ENCODE measurements around the gene SLC25A13.

DNA sequence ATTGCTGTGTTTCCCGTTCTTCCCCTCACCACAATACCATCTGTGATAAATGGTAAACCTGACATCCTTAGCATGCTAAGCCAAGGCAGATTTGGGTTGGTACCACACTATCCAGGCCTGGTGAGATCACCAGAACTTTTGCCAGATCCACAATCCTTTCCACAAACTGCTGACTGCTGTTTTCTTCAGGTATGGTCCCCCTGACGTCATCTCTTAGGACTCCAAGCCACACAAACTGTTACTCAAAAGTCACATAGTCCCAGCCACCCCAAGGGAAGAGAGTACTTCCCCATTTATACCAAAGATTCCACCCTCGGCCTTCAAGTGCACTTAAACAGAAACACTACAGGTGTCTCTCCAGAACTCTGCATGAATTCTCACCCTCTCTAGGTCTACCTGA is 34.8 kb downstream of the SLC25A13 start:
- TF ChIP-seq, protein P1, sequence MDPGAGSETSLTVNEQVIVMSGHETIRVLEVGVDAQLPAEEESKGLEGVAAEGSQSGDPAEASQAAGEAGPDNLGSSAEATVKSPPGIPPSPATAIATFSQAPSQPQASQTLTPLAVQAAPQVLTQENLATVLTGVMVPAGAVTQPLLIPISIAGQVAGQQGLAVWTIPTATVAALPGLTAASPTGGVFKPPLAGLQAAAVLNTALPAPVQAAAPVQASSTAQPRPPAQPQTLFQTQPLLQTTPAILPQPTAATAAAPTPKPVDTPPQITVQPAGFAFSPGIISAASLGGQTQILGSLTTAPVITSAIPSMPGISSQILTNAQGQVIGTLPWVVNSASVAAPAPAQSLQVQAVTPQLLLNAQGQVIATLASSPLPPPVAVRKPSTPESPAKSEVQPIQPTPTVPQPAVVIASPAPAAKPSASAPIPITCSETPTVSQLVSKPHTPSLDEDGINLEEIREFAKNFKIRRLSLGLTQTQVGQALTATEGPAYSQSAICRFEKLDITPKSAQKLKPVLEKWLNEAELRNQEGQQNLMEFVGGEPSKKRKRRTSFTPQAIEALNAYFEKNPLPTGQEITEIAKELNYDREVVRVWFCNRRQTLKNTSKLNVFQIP (CRISPR knock-in tag; IDR thresholded peaks at IDR 0.05; ENCODE audit: borderline replicate concordance, low read depth), result no peak
- TF ChIP-seq ZFP30 (CRISPR knock-in tag; IDR thresholded peaks at IDR 0.05) (no peak), ZFP3 (CRISPR knock-in tag; IDR thresholded peaks at IDR 0.05) (no peak), ARNTL (CRISPR knock-in tag; IDR thresholded peaks at IDR 0.05; ENCODE audit: borderline replicate concordance, low read depth) (no peak), ZC3H10 (CRISPR knock-in tag; IDR thresholded peaks at IDR 0.05) (no peak), OSR1 (CRISPR knock-in tag; IDR thresholded peaks at IDR 0.05) (no peak), CSDC2 (CRISPR knock-in tag; IDR thresholded peaks at IDR 0.05) (no peak), PATZ1 (CRISPR knock-in tag; IDR thresholded peaks at IDR 0.05; ENCODE audit: borderline replicate concordance) (no peak), TSHZ2 (CRISPR knock-in tag; IDR thresholded peaks at IDR 0.05) (no peak), ISL1 (CRISPR knock-in tag; IDR thresholded peaks at IDR 0.05) (no peak)
- TF ChIP-seq, protein P2, sequence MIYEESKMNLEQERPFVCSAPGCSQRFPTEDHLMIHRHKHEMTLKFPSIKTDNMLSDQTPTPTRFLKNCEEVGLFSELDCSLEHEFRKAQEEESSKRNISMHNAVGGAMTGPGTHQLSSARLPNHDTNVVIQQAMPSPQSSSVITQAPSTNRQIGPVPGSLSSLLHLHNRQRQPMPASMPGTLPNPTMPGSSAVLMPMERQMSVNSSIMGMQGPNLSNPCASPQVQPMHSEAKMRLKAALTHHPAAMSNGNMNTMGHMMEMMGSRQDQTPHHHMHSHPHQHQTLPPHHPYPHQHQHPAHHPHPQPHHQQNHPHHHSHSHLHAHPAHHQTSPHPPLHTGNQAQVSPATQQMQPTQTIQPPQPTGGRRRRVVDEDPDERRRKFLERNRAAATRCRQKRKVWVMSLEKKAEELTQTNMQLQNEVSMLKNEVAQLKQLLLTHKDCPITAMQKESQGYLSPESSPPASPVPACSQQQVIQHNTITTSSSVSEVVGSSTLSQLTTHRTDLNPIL (CRISPR knock-in tag; IDR thresholded peaks at IDR 0.05; ENCODE audit: low read depth), result no peak

All from SK-N-SH treated with all-trans-retinoic acid at 6 μM for 48 hours (cell line).